ENCODE results near the gene LCLAT1. TPM values are rescaled to one million over a fixed set of nuclear protein-coding genes. Genes with fewer than 3 reads are reported as not detected.

The LCLAT1 gene
- total RNA-seq, 1 experiment from 2014 or later = 32.9 TPM

DNA sequence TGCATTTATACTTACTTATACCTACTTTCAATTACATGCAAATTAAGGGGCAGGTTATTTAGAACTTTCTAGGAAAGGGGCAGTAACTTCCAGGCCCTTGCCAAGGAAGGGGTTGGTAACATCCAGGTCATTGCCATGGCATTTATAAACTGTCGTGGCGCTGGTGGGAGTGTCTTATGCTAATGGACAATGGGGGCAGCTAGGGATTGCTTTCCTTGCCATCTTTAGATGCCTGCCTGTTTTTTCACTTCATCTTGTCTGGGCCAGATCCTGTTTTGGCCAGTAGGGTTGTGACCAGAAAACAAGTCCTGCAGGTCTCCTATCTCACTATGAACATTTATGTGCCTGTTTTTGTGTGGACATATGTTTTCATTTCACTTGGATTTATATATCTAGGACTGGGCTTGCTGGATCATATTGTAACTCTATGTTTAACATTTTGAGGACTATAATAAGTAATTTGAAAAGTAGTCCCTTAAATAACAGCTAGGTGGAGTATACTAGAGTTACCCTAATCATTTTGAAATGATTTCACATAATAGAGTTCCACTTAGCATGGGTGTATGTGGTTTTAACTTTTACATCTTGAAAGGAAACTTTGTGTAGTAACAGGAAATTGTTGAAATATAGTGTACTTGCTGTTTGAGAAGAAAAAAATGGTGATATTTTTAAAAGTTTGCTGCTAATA lies 56.1 kb downstream of the LCLAT1 start:
- H3K4ac ChIP-seq (ENCODE audit: low read depth, low read length) = no peak overlapping the region
- peaks cover 6% of the 10 kb centered on the region for H3K79me1 ChIP-seq (ENCODE audit: insufficient read depth, low read depth, low read length, poor library complexity, severe bottlenecking)
- WGBS (ENCODE audit: extremely low coverage, insufficient read length, low lambda C conversion rate) = no CpG with 5 or more reads among the region's 2 CpGs
- no peak overlapping the region for H3K4me2 ChIP-seq (ENCODE audit: insufficient read depth, insufficient read length, low read length)
- H3K27me3 ChIP-seq (ENCODE audit: insufficient read depth, low read length) = no peaks in the 10 kb centered on the region
- H3K4me1 ChIP-seq (ENCODE audit: insufficient read depth, low read length) = no peaks in the 10 kb centered on the region; the same call in 1 of the 2 replicates
- DNase-seq = no peak
- no peak overlapping the region for H2BK120ac ChIP-seq (ENCODE audit: low read depth, low read length, poor library complexity, severe bottlenecking)
- H4K20me1 ChIP-seq (ENCODE audit: control insufficient read depth, insufficient read depth, insufficient read length) = no peaks in the 10 kb centered on the region
- H3K14ac ChIP-seq (ENCODE audit: insufficient read depth, low read length) = no peak overlapping the region
- H2BK12ac ChIP-seq (ENCODE audit: insufficient read length, low read depth, low read length) = no peak overlapping the region
- Mint-ChIP-seq H3K4me1 (peaks cover 15% of the 10 kb centered on the region in 2 experiments), H3K27me3 (ENCODE audit: low read depth) (no peaks in the 10 kb centered on the region), H3K4me3 (no peak overlapping the region), H3K9me3 (peaks cover 29 to 32% of the 10 kb centered on the region in 2 experiments), H3K27ac (peak overlapping the region in 1 of 3 experiments; percentile 63; a peak in 1 of 7 replicates), H3K36me3 (ENCODE audit: insufficient read depth in 1 of 3, low read depth in 3 of 3) (peaks cover 26 to 44% (median 37%) of the 10 kb centered on the region in 3 experiments)
- no peak overlapping the region for H3K18ac ChIP-seq (ENCODE audit: insufficient read length, low read depth, low read length)
- no peaks in the 10 kb centered on the region for H3K23me2 ChIP-seq (ENCODE audit: insufficient read length, low read depth, low read length, poor library complexity, severe bottlenecking)
- H3K9ac ChIP-seq (ENCODE audit: extremely low read depth, insufficient read length, low read length) = no peak overlapping the region
- TF ChIP-seq CTCF (conservative IDR thresholded peaks at IDR 0.05) = peak; percentile 57; the same call in 2 of the 3 replicates
- H4K91ac ChIP-seq (ENCODE audit: insufficient read length, low read depth, low read length) = no peak overlapping the region
- no peak overlapping the region for H3T11ph ChIP-seq (ENCODE audit: low read length)
- no peak overlapping the region for H2BK20ac ChIP-seq (ENCODE audit: low read depth, low read length, poor library complexity, severe bottlenecking)
- no peak overlapping the region for H2AK5ac ChIP-seq (ENCODE audit: insufficient read length, low read length)
- no peak overlapping the region for H3K27ac ChIP-seq (ENCODE audit: insufficient read length, low read depth, low read length)
- peaks cover 5% of the 10 kb centered on the region; the same call in 1 of the 2 replicates for H3K79me2 ChIP-seq (ENCODE audit: insufficient read depth, low read length)
- no peak overlapping the region for H4K8ac ChIP-seq (replicated peaks; ENCODE audit: insufficient read length, low read depth, low read length)
- H3K23ac ChIP-seq (ENCODE audit: insufficient read length, low read depth, low read length) = no peak overlapping the region
- no peak overlapping the region for H2BK5ac ChIP-seq (ENCODE audit: insufficient read length, low read length)
- H2AFZ ChIP-seq (ENCODE audit: low read length) = no peak overlapping the region
- H3K9me3 ChIP-seq (ENCODE audit: control insufficient read depth, low read depth, low read length) = peaks cover 4% of the 10 kb centered on the region
- H2BK15ac ChIP-seq (ENCODE audit: low read depth, low read length) = no peak overlapping the region
- H3K56ac ChIP-seq (ENCODE audit: insufficient read length, low read depth, low read length) = no peak overlapping the region
- H4K5ac ChIP-seq (ENCODE audit: insufficient read length, low read depth, low read length) = no peak overlapping the region

All from H9 (cell line).